Stimulated activated CD8-positive, alpha-beta memory T cell treated with anti-CD3 and anti-CD28 coated beads, Interleukin-15, amount 100 ng/mL, for 1 hour (primary cell): ENCODE results near the gene NUDT2.

Source experiments
- DNase-seq: peaks from one replicate; pipeline ENCODE4 v3.0.0-alpha.2; 2020; ENCODE audit warnings: low read depth

NUDT2 gene

GRCh38 chr9:34385561-34386230, 56.3 kb downstream of the NUDT2 start:
- no peak for DNase-seq

- DNase-seq: no peak
Measured at GRCh38 chr9:34386656-34387055, 57.3 kb downstream of the NUDT2 start.

- no peak for DNase-seq
Measured at GRCh38 chr9:34387239-34387638, 57.9 kb downstream of the NUDT2 start.

- no peak for DNase-seq
Measured at GRCh38 chr9:34392511-34392910, 63.1 kb downstream of the NUDT2 start.
